HTR-8/SVneo (cell line): Measurements from ENCODE around the gene ACAP3.
"Not testable (repeated sequence)": the region's sequence is repeated elsewhere in the genome, so short reads cannot be mapped to it uniquely, and the experiment has no call there.

ENCODE experiments used
- DNase-seq: peaks from one replicate; pipeline ENCODE4 v3.0.0; 2011; ENCODE audit warnings: low spot score, mixed read lengths; ENCODE audit not compliant: insufficient read length
- FAIRE-seq: peaks from 2 replicates; lab custom pipeline; 2011; peaks lifted over from hg19 to GRCh38; lab: Jason Lieb, UNC

ACAP3 gene

DNA sequence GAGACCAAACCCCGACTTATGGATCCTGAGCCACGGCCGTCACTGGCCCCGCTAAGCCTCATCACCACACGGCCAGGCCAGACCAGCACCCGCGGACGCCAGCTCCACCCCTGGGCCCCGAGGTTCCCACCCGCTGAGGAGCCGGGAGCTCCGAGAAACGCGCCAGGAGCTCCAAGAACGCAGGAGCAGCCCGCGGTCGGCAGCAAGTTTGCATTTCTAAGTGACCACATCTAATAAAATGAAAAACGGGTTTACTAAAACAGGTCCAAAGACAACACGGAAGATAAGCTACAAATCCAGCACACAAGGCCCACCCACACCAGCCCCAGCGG lies 53.1 kb downstream of the ACAP3 start:
- DNase-seq, result no peak
- no peak for FAIRE-seq

DNA sequence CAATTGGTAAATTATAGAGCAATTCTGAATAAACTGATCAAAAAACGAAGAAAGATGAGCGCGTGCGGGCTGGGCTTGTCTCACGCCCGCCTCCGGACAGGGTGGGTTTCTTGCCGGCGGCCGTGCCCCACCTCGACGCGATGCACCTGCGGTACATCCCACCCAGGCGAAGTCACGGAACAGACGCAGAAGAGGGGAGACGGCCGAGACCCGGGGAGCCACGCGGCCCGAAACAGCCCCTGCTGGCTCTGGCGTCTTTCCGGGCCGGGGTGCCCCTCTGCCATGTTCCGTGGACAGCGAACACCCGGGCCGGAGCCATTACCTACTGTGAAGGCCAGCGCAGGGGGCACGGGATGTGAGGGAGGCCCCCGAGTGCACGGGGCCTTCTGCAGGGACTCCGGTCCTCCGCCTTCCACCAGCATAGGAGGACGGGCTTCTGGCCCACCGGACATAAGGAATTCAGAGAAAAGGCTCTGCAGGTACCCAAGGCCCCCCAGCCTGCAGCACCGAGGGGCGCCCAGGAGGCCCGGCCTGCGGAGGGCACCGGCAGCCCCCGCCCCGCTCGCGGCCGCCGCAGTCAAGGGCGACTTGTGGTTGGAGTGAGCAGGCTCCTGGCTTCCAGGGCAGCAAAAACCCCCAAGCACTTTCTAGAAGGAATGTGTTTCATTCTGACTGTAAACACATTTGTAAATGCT lies 53.6 kb downstream of the ACAP3 start:
- no peak for DNase-seq
- FAIRE-seq, result no peak

GRCh38 chr1:1253314-1253713 lies 54.4 kb downstream of the ACAP3 start:
- DNase-seq, result no peak
- FAIRE-seq, result no peak

- peak; percentile 33 for DNase-seq
- FAIRE-seq, result peak; percentile 20
Observed at GRCh38 chr1:1250786-1251284, 56.9 kb downstream of the ACAP3 start.

DNA sequence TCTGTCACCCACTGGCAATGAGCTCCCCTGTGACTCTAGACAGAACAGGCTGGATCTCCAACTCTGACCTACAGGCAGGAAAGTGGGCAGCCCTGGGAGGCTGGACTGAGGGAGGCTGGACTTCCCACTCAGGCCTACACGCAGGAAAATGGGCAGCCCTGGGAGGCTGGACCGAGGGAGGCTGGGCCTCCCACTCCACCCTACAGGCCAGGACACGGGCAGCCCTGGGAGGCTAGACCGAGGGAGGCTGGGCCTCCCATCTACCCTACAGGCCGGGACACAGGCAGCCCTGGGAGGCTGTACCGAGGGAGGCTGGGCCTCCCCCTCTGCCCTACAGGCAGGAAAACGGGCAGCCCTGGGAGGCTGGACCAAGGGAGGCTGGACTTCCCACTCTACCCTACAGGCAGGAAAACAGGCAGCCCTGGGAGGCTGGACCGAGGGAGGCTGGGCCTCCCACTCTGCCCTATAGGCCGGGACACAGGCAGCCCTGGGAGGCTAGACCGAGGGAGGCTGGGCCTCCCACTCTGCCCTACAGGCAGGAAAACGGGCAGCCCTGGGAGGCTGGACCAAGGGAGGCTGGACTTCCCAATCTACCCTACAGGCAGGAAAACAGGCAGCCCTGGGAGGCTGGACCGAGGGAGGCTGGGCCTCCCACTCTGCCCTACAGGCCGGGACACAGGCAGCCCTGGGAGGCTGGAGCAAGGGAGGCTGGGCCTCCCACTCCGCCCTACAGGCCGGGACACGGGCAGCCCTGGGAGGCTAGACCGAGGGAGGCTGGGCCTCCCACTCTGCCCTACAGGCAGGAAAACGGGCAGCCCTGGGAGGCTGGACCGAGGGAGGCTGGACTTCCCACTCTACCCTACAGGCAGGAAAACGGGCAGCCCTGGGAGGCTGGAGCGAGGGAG lies 59.5 kb downstream of the ACAP3 start:
- DNase-seq, result not testable (repeated sequence)
- FAIRE-seq, result peak; percentile 51

GRCh38 chr1:1247341-1247913 lies 60.3 kb downstream of the ACAP3 start:
- DNase-seq (no peak), FAIRE-seq (no peak)

- DNase-seq (no peak), FAIRE-seq (no peak)
Observed at GRCh38 chr1:1246577-1247340, 61.0 kb downstream of the ACAP3 start, which contains the start of gene C1QTNF12. Gene C1QTNF12, minus strand, starts transcription at chr1:1246722. Its CDS starts 32 bp downstream, at chr1:1246690.

- FAIRE-seq, result no peak
- DNase-seq, result no peak
Observed at GRCh38 chr1:1245817-1246576, 61.7 kb downstream of the ACAP3 start.

DNA sequence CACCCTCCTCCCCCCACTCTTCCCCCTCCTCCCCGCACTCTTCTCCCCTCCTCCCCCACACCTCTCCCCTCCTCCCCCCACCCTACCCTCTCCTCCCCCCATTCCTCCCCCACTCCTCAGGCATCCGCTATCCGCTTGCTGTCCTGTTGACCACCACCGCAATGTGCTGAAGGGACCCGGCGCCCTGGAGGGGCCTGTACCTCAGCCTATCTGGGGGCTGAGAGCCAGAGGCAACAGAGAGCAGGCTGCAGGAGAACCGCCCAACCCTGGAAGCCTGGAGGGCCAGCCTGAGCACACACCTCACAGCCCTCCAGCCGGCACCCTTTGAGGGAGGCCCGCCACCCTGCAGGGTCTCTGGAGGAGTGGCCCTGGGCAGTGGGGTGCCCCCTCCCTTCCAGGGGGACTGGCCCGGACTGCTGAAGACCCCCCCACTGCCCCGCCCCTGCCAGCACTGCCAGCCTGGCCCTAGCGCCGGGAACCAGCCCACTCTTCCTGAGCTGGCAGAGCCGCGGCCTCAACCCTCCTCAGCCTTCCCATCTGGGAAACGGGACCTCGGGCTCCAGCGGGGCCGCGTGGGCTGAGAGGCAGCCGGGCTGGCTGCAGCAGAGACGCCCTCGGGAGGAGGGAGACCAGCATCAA lies 62.4 kb downstream of the ACAP3 start:
- FAIRE-seq (no peak), DNase-seq (no peak)

DNA sequence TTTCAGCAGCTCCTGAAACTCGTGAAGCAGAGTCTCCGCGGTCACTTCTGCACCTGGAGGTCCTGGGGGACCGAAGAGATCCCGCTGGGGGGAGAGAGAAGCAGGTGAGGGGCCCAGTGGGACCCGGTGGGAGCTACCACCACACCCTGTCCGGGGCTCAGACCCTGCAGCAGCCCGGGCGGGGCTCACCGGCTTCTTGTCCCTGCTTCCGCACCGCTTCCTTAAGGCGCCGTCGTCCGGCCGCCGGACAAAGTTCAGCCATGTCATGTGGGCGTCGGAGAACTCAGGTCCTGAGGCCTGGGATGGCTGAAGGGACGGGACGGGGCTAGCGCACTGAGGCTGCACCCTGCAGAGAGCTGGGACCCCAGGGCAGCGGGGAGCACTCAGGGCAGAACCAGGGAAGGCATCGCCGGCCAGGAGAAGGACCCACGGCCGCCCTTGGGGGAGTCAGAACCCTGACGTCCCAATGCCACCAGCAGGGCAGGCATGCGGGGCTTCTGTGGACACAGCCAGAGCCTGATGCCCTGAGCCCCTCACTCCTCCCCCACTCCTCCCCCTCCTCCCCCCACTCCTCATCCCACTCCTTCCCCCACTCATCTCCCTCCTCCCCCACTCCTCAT lies 63.4 kb downstream of the ACAP3 start:
- FAIRE-seq, result no peak
- no peak for DNase-seq

- no peak for DNase-seq
- no peak for FAIRE-seq
Observed at GRCh38 chr1:1243807-1244191, 63.9 kb downstream of the ACAP3 start.

GRCh38 chr1:1243266-1243660 lies 64.5 kb downstream of the ACAP3 start:
- DNase-seq, result no peak
- no peak for FAIRE-seq

- FAIRE-seq, result no peak
- DNase-seq, result no peak
Observed at GRCh38 chr1:1242461-1243265, 65.1 kb downstream of the ACAP3 start.
